ENCODE results near the gene CNEP1R1.

DNA sequence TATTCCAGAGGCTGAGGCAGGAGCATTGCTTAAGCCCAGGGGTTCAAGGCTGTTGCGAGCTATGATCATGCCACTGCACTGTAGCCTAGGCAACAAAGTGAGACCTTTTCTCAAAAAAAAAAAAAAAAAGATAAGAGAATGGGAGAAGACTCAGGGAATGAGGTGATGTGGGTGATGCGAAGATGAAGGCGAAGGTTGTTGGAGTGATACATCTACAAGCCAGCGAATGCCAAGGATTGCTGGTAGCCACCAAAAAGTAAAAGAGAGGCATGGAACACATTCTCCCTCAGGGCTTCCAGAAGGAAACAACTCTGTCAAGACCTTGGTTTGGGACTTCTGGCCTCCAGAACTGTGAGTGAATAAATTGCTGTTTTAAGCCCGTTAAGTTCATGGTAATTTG, 26.0 kb upstream of the CNEP1R1 start:
- TF ChIP-seq, protein P1, sequence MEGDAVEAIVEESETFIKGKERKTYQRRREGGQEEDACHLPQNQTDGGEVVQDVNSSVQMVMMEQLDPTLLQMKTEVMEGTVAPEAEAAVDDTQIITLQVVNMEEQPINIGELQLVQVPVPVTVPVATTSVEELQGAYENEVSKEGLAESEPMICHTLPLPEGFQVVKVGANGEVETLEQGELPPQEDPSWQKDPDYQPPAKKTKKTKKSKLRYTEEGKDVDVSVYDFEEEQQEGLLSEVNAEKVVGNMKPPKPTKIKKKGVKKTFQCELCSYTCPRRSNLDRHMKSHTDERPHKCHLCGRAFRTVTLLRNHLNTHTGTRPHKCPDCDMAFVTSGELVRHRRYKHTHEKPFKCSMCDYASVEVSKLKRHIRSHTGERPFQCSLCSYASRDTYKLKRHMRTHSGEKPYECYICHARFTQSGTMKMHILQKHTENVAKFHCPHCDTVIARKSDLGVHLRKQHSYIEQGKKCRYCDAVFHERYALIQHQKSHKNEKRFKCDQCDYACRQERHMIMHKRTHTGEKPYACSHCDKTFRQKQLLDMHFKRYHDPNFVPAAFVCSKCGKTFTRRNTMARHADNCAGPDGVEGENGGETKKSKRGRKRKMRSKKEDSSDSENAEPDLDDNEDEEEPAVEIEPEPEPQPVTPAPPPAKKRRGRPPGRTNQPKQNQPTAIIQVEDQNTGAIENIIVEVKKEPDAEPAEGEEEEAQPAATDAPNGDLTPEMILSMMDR (IDR thresholded peaks at IDR 0.05; ENCODE audit: poor library complexity, severe bottlenecking) = no peak
- TF ChIP-seq, protein P2, sequence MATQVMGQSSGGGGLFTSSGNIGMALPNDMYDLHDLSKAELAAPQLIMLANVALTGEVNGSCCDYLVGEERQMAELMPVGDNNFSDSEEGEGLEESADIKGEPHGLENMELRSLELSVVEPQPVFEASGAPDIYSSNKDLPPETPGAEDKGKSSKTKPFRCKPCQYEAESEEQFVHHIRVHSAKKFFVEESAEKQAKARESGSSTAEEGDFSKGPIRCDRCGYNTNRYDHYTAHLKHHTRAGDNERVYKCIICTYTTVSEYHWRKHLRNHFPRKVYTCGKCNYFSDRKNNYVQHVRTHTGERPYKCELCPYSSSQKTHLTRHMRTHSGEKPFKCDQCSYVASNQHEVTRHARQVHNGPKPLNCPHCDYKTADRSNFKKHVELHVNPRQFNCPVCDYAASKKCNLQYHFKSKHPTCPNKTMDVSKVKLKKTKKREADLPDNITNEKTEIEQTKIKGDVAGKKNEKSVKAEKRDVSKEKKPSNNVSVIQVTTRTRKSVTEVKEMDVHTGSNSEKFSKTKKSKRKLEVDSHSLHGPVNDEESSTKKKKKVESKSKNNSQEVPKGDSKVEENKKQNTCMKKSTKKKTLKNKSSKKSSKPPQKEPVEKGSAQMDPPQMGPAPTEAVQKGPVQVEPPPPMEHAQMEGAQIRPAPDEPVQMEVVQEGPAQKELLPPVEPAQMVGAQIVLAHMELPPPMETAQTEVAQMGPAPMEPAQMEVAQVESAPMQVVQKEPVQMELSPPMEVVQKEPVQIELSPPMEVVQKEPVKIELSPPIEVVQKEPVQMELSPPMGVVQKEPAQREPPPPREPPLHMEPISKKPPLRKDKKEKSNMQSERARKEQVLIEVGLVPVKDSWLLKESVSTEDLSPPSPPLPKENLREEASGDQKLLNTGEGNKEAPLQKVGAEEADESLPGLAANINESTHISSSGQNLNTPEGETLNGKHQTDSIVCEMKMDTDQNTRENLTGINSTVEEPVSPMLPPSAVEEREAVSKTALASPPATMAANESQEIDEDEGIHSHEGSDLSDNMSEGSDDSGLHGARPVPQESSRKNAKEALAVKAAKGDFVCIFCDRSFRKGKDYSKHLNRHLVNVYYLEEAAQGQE (IDR thresholded peaks at IDR 0.05; ENCODE audit: borderline replicate concordance) = no peak
- TF ChIP-seq EZH2 (IDR thresholded peaks at IDR 0.05; ENCODE audit: borderline replicate concordance, insufficient read depth, low read length, poor library complexity, severe bottlenecking) (no peak), SMC3 (conservative IDR thresholded peaks at IDR 0.05; ENCODE audit: poor library complexity) (no peak), TAF1 (IDR thresholded peaks at IDR 0.05; ENCODE audit: low read depth) (no peak), POLR2AphosphoS5 (IDR thresholded peaks at IDR 0.05) (no peak), EP300 (conservative IDR thresholded peaks at IDR 0.05; ENCODE audit: poor library complexity, severe bottlenecking) (no peak)

Measured in neural cell (in vitro differentiated cells).